ENCODE data around the gene ORMDL3.
"Not testable (repeated sequence)": the region's sequence is repeated elsewhere in the genome, so short reads cannot be mapped to it uniquely, and the experiment has no call there.

ORMDL3 gene

DNA sequence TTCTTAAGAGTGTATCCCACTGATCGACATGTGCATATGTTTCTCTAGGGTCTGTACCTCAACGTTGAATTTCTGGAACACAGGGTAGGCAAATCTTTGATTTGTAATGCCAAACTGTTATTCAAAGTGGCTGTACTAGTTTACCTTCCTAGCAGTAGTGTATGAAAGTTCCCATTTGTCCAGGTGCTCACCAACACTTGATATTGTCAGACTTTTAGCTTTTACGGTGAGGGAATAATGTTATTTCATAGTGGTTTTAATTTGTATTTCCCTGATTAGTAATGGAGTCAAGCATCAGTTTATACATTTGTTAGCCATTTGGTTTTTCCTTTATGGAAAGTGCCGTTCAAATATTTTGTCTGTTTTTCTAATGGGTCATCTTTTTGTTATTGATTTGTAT, 29.3 kb downstream of the ORMDL3 start:
- Histone ChIP-seq H3K27ac (no peak overlapping the region), H3K27me3 (replicated peaks) (no peaks in the 10 kb centered on the region), H3K36me3 (replicated peaks) (no peaks in the 10 kb centered on the region), H3K4me3 (ENCODE audit: low read depth, low read length) (no peak overlapping the region)
- TF ChIP-seq, protein P1, sequence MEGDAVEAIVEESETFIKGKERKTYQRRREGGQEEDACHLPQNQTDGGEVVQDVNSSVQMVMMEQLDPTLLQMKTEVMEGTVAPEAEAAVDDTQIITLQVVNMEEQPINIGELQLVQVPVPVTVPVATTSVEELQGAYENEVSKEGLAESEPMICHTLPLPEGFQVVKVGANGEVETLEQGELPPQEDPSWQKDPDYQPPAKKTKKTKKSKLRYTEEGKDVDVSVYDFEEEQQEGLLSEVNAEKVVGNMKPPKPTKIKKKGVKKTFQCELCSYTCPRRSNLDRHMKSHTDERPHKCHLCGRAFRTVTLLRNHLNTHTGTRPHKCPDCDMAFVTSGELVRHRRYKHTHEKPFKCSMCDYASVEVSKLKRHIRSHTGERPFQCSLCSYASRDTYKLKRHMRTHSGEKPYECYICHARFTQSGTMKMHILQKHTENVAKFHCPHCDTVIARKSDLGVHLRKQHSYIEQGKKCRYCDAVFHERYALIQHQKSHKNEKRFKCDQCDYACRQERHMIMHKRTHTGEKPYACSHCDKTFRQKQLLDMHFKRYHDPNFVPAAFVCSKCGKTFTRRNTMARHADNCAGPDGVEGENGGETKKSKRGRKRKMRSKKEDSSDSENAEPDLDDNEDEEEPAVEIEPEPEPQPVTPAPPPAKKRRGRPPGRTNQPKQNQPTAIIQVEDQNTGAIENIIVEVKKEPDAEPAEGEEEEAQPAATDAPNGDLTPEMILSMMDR (IDR thresholded peaks at IDR 0.05; ENCODE audit: low read depth, low read length, missing control alignments) = no peak
- in situ Hi-C loops (cut with HindIII; ENCODE audit: low pct_ligation_motif_present, low sequenced_read_pairs) = no loop called here
- no peak for DNase-seq

DNA sequence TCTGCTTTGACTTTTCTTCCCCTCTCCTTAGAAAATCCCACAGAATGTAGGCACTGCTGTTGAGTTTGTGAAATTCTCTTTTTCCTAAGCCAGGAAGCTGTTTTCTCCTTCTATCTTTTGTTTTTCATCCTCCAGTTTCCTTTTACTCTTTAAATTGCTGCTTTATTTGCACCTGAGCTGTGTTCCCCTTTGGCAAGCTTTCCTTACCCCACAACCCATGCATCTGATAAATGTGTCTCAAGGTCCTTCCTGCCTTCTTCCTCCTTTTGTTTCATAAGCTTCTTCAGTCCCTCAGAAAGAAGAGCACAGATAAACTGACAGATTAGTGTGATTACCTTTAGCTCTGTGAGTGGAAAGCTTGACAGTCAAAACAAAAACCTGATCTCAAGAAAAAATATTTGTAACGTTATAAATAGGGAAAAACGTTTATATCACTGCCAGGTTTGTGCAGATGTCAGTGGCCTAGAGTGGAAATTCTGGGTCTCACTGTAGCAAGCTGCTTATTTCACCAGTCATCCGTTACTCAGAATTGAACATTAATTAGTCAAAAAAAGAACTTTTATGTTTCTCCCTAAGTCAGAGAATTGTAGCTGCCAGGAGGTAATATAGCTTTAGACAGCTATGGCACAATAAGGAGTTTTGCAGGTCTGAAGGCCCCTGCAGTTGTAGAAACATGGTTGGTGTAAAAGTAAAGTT, 32.6 kb downstream of the ORMDL3 start:
- Histone ChIP-seq H3K36me3 (replicated peaks) (no peaks in the 10 kb centered on the region), H3K27ac (no peak overlapping the region), H3K4me3 (ENCODE audit: low read depth, low read length) (no peak overlapping the region), H3K27me3 (replicated peaks) (peaks cover 3% of the 10 kb centered on the region)
- in situ Hi-C loops (cut with HindIII; ENCODE audit: low pct_ligation_motif_present, low sequenced_read_pairs) = no loop called here
- TF ChIP-seq, protein P1 (IDR thresholded peaks at IDR 0.05; ENCODE audit: low read depth, low read length, missing control alignments) = no peak
- DNase-seq = no peak

DNA sequence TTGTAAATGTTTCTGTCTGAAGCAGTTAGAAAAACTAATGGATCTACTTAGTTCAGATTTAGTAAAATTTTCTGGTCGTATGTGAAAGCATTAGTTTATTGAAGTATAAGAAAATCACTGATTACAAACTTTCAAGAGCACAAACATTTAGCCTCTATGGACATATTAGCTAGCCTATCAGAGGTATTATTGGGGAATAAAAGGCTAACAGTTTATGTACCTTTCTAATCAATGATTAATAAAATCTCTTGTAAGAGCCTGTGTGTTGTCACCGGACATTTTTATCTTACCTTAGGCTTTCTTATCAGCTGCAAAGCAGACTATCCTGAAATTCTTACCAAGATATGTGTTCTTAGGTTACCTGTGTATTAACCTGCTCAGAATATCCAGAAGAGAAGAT, 38.2 kb downstream of the ORMDL3 start:
- no peak overlapping the region for H3K27ac ChIP-seq
- in situ Hi-C loops (cut with HindIII; ENCODE audit: low pct_ligation_motif_present, low sequenced_read_pairs) = no loop called here
- peaks cover 5% of the 10 kb centered on the region for H3K27me3 ChIP-seq (replicated peaks)
- TF ChIP-seq, protein P1 (IDR thresholded peaks at IDR 0.05; ENCODE audit: low read depth, low read length, missing control alignments) = no peak
- no peak overlapping the region for H3K4me3 ChIP-seq (ENCODE audit: low read depth, low read length)
- H3K36me3 ChIP-seq (replicated peaks) = no peaks in the 10 kb centered on the region
- DNase-seq = no peak

DNA sequence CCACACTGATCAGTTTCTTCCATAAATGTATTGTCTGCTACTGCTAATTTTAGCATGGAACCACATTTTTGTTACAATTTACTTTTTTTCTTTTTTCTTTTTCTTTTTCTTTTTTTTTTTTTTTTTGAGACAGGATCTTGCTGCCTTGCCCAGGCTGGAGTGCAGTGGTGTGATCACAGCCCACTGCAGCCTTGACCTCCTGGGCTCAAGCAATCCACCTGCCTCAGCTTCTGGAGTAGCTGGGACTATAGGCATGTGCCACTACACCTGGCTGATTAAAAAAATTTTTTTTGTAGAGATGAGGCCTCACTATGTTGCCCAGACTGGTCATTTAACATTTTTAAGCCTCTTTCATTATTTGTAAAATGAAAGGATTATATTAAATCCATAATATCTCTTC, 40.3 kb downstream of the ORMDL3 start:
- TF ChIP-seq, protein P1 (IDR thresholded peaks at IDR 0.05; ENCODE audit: low read depth, low read length, missing control alignments) = no peak
- Histone ChIP-seq H3K36me3 (replicated peaks) (no peaks in the 10 kb centered on the region), H3K27me3 (replicated peaks) (peaks cover 3% of the 10 kb centered on the region), H3K4me3 (ENCODE audit: low read depth, low read length) (no peak overlapping the region), H3K27ac (no peak overlapping the region)
- in situ Hi-C loops (cut with HindIII; ENCODE audit: low pct_ligation_motif_present, low sequenced_read_pairs) = no loop called here
- DNase-seq = no peak

DNA sequence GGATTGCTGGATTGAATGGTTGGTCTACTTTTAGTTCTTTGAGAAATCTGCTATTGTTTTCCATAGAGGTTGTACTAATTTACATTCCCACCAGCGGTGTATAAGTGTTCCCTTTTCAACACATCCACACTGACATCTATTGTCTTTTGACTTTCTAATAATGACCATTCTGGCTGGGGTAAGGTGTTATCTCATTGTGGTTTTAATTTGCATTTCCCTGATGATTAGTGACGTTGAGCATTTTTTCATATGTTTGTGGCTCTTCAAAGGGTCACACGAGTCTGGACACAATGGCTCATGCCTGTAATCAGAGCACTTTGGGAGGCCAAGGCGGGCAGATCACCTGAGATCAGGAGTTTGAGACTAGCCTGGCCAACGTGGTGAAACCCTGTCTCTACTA, 41.3 kb downstream of the ORMDL3 start:
- H3K27me3 ChIP-seq (replicated peaks); in situ Hi-C loops (cut with HindIII; ENCODE audit: low pct_ligation_motif_present, low sequenced_read_pairs); H3K27ac ChIP-seq; DNase-seq; H3K36me3 ChIP-seq (replicated peaks); H3K4me3 ChIP-seq (ENCODE audit: low read depth, low read length): not testable (repeated sequence)

DNA sequence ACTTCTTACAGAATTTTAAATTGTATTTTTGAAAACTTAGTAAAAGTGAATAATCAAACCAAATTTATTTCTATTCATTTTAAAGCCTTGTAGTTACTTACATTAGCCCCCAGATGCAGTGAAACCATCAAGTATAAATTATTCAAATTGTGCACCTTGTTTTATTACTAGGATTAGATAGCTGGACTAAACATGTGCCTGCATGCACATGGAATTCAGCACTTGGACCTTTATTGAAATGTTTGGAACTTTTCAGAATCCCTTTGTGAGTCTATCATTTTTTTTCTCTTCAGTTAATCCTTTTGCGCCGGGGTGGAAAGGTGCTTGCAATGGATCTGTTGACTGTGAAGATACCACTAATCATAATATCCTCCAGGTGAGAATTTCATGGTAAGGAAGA, 54.6 kb downstream of the ORMDL3 start:
- no peak overlapping the region for H3K27ac ChIP-seq
- no peak overlapping the region for H3K4me3 ChIP-seq (ENCODE audit: low read depth, low read length)
- no peaks in the 10 kb centered on the region for H3K36me3 ChIP-seq (replicated peaks)
- H3K27me3 ChIP-seq (replicated peaks) = peaks cover 5% of the 10 kb centered on the region
- in situ Hi-C loops (cut with HindIII; ENCODE audit: low pct_ligation_motif_present, low sequenced_read_pairs) = no loop called here
- DNase-seq = no peak
- TF ChIP-seq, protein P1 (IDR thresholded peaks at IDR 0.05; ENCODE audit: low read depth, low read length, missing control alignments) = no peak
